Ovary (tissue), 3 donors: ENCODE data around the gene PIK3AP1.

ENCODE experiments used
- EP300 ChIP-seq: sonication (generic); formaldehyde crosslinking; IDR thresholded peaks from one replicate; pipeline ENCODE4 v1.6.1; 2017; ENCODE audit warnings: antibody characterized with exemption
- POLR2A ChIP-seq: fragments of 450-650 bp; IDR thresholded peaks from one replicate; pipeline ENCODE4 v1.6.1; 2017; ENCODE audit warnings: antibody characterized with exemption, mild to moderate bottlenecking, moderate library complexity
- TF ChIP-seq, protein P1 (sequence below), 3 donors: fragments of 450-650 bp in 2 of 3; fragments of 200-600 bp in 1 of 3; IDR thresholded peaks; one replicate each; pipeline versions ENCODE4 v1.5.1 to v1.8.0; 2016 to 2022; ENCODE audit warnings: antibody characterized with exemption in 3 of 3, mild to moderate bottlenecking in 1 of 3
- donor health status: DM: no; HTN: no; CAD: no.

DNA sequence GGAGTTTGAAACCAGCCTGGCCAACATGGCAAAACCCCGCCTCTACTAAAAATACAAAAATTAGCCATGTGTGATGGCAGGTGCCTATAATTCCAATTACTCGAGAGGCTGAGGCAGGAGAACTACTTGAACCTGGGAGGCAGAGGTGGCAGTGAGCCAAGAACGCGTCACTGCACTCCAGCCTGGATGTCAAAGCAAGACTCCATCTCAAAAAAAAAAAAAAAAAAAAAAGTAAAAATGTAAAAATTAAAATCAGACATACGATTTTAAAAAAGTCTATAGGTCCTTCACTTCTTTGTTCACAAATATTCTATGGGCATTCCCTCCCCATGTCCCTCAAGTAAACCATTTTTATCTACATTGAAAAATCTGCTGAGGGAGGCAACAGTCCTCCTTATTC, 171.7 kb downstream of the PIK3AP1 start:
- TF ChIP-seq, protein P1, sequence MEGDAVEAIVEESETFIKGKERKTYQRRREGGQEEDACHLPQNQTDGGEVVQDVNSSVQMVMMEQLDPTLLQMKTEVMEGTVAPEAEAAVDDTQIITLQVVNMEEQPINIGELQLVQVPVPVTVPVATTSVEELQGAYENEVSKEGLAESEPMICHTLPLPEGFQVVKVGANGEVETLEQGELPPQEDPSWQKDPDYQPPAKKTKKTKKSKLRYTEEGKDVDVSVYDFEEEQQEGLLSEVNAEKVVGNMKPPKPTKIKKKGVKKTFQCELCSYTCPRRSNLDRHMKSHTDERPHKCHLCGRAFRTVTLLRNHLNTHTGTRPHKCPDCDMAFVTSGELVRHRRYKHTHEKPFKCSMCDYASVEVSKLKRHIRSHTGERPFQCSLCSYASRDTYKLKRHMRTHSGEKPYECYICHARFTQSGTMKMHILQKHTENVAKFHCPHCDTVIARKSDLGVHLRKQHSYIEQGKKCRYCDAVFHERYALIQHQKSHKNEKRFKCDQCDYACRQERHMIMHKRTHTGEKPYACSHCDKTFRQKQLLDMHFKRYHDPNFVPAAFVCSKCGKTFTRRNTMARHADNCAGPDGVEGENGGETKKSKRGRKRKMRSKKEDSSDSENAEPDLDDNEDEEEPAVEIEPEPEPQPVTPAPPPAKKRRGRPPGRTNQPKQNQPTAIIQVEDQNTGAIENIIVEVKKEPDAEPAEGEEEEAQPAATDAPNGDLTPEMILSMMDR (IDR thresholded peaks at IDR 0.05), result no peak
- TF ChIP-seq POLR2A (no peak), EP300 (no peak)
